ENCODE results near the gene LRRC2. TPM values are rescaled to one million over a fixed set of nuclear protein-coding genes. Genes with fewer than 3 reads are reported as not detected.

LRRC2 gene
- total RNA-seq, 1 experiment from 2014 or later, result 2.6 TPM

- no peak for DNase-seq
- Histone ChIP-seq H3K23me2 (ENCODE audit: insufficient read length, low read depth, low read length, poor library complexity, severe bottlenecking) (no peaks in the 10 kb centered on the region), H2AK5ac (ENCODE audit: insufficient read length, low read length) (no peak overlapping the region), H3K4me2 (ENCODE audit: insufficient read depth, insufficient read length, low read length) (no peak overlapping the region), H4K20me1 (ENCODE audit: control insufficient read depth, insufficient read depth, insufficient read length) (no peaks in the 10 kb centered on the region), H3K9me3 (ENCODE audit: control insufficient read depth, low read depth, low read length) (no peaks in the 10 kb centered on the region), H3T11ph (ENCODE audit: low read length) (no peak overlapping the region), H3K4me1 (ENCODE audit: insufficient read depth, low read length) (peaks cover 18% of the 10 kb centered on the region), H4K91ac (ENCODE audit: insufficient read length, low read depth, low read length) (no peak overlapping the region), H3K4ac (ENCODE audit: low read depth, low read length) (no peak overlapping the region), H3K56ac (ENCODE audit: insufficient read length, low read depth, low read length) (no peak overlapping the region), H2BK120ac (ENCODE audit: low read depth, low read length, poor library complexity, severe bottlenecking) (no peak overlapping the region), H2BK12ac (ENCODE audit: insufficient read length, low read depth, low read length) (no peak overlapping the region), H3K23ac (ENCODE audit: insufficient read length, low read depth, low read length) (no peak overlapping the region), H3K14ac (ENCODE audit: insufficient read depth, low read length) (no peak overlapping the region), H4K5ac (ENCODE audit: insufficient read length, low read depth, low read length) (no peak overlapping the region), H2AFZ (ENCODE audit: low read length) (no peak overlapping the region), H3K79me2 (ENCODE audit: insufficient read depth, low read length) (no peaks in the 10 kb centered on the region), H3K9ac (ENCODE audit: extremely low read depth, insufficient read length, low read length) (no peak overlapping the region), H3K18ac (ENCODE audit: insufficient read length, low read depth, low read length) (no peak overlapping the region), H2BK5ac (ENCODE audit: insufficient read length, low read length) (no peak overlapping the region), H3K27me3 (ENCODE audit: insufficient read depth, low read length) (no peaks in the 10 kb centered on the region), H4K8ac (replicated peaks; ENCODE audit: insufficient read length, low read depth, low read length) (no peak overlapping the region), H2BK15ac (ENCODE audit: low read depth, low read length) (no peak overlapping the region), H3K27ac (ENCODE audit: insufficient read length, low read depth, low read length) (no peak overlapping the region), H2BK20ac (ENCODE audit: low read depth, low read length, poor library complexity, severe bottlenecking) (no peak overlapping the region), H3K79me1 (ENCODE audit: insufficient read depth, low read depth, low read length, poor library complexity, severe bottlenecking) (no peaks in the 10 kb centered on the region)
- Mint-ChIP-seq H3K27me3 (ENCODE audit: low read depth) (peaks cover 9% of the 10 kb centered on the region), H3K9me3 (peaks cover 0 to 2% of the 10 kb centered on the region in 2 experiments; a peak in 1 of 5 replicates), H3K36me3 (ENCODE audit: insufficient read depth in 1 of 3, low read depth in 3 of 3) (peaks cover 0 to 3% (median 0%) of the 10 kb centered on the region in 3 experiments; a peak in 3 of 7 replicates), H3K4me1 (peaks cover 25 to 32% of the 10 kb centered on the region in 2 experiments), H3K4me3 (no peak overlapping the region), H3K27ac (no peak overlapping the region)
- no CpG with 5 or more reads among the region's 4 CpGs for WGBS (ENCODE audit: extremely low coverage, insufficient read length, low lambda C conversion rate)
- TF ChIP-seq CTCF (conservative IDR thresholded peaks at IDR 0.05), result no peak
Measured at GRCh38 chr3:46509661-46510187, 56.4 kb downstream of the LRRC2 start.
